ENCODE data around the gene NSMCE4A. TPM values are rescaled to one million over a fixed set of nuclear protein-coding genes. Genes with fewer than 3 reads are reported as not detected.

The NSMCE4A gene
- total RNA-seq, 4 donors from 2014 or later, result 52.7 to 168 (median 66.4) TPM

- H3K9me3 ChIP-seq, result peaks cover 6% of the 10 kb centered on the region
- TF ChIP-seq CTCF (IDR thresholded peaks at IDR 0.05) (no peak), POLR2AphosphoS5 (IDR thresholded peaks at IDR 0.05) (no peak), POLR2A (IDR thresholded peaks at IDR 0.05) (no peak), EP300 (IDR thresholded peaks at IDR 0.05) (no peak)
- H3K27me3 ChIP-seq, result no peaks in the 10 kb centered on the region
- WGBS, result 88% methylated on average over 2 of the region's 2 CpGs
- H3K27ac ChIP-seq, result no peak overlapping the region
- H3K4me3 ChIP-seq, result no peak overlapping the region
- H3K36me3 ChIP-seq, result no peaks in the 10 kb centered on the region
- no peaks in the 10 kb centered on the region for H3K4me1 ChIP-seq
- DNase-seq (ENCODE audit: low spot score in 2 of 2), result no peak
Measured at GRCh38 chr10:121984463-121984862, 9.4 kb upstream of the NSMCE4A start.

- Histone ChIP-seq H3K36me3 (no peaks in the 10 kb centered on the region), H3K4me3 (no peak overlapping the region), H3K9me3 (peaks cover 6% of the 10 kb centered on the region), H3K27ac (no peak overlapping the region), H3K4me1 (no peaks in the 10 kb centered on the region), H3K27me3 (no peaks in the 10 kb centered on the region)
- WGBS, result 96% methylated on average over 5 of the region's 5 CpGs
- TF ChIP-seq POLR2A (IDR thresholded peaks at IDR 0.05) (no peak), POLR2AphosphoS5 (IDR thresholded peaks at IDR 0.05) (no peak), EP300 (IDR thresholded peaks at IDR 0.05) (no peak), CTCF (IDR thresholded peaks at IDR 0.05) (no peak)
- DNase-seq (ENCODE audit: low spot score in 2 of 2), result no peak
Measured at GRCh38 chr10:121983852-121984251, 8.8 kb upstream of the NSMCE4A start.

GRCh38 chr10:121981346-121981745 is 6.3 kb upstream of the NSMCE4A start:
- H3K4me3 ChIP-seq, result no peak overlapping the region
- no peak overlapping the region for H3K27ac ChIP-seq
- no peak for TF ChIP-seq POLR2AphosphoS5 (IDR thresholded peaks at IDR 0.05)
- TF ChIP-seq CTCF (IDR thresholded peaks at IDR 0.05), result no peak
- TF ChIP-seq EP300 (IDR thresholded peaks at IDR 0.05), result no peak
- no peak for TF ChIP-seq POLR2A (IDR thresholded peaks at IDR 0.05)
- no peaks in the 10 kb centered on the region for H3K27me3 ChIP-seq
- no peak for DNase-seq (ENCODE audit: low spot score in 2 of 2)
- H3K4me1 ChIP-seq, result no peaks in the 10 kb centered on the region
- H3K36me3 ChIP-seq, result no peaks in the 10 kb centered on the region
- H3K9me3 ChIP-seq, result peaks cover 6% of the 10 kb centered on the region
- WGBS, result 74% methylated on average over 2 of the region's 2 CpGs

GRCh38 chr10:121978511-121978910 is 3.5 kb upstream of the NSMCE4A start:
- no peaks in the 10 kb centered on the region for H3K36me3 ChIP-seq
- no peaks in the 10 kb centered on the region for H3K9me3 ChIP-seq
- no peak for TF ChIP-seq EP300 (IDR thresholded peaks at IDR 0.05)
- no peak for TF ChIP-seq POLR2AphosphoS5 (IDR thresholded peaks at IDR 0.05)
- TF ChIP-seq CTCF (IDR thresholded peaks at IDR 0.05), result no peak
- TF ChIP-seq POLR2A (IDR thresholded peaks at IDR 0.05), result no peak
- DNase-seq (ENCODE audit: low spot score in 2 of 2), result no peak
- H3K27me3 ChIP-seq, result no peaks in the 10 kb centered on the region
- peaks cover 17% of the 10 kb centered on the region for H3K4me1 ChIP-seq
- no peak overlapping the region for H3K27ac ChIP-seq
- H3K4me3 ChIP-seq, result no peak overlapping the region
- 100% methylated on average over 1 of the region's 26 CpGs for WGBS

- H3K4me1 ChIP-seq, result peaks cover 23% of the 10 kb centered on the region
Measured at GRCh38 chr10:121976607-121977006, 1.6 kb upstream of the NSMCE4A start.

More at GRCh38 chr10:121976607-121977006, 1.6 kb upstream of the NSMCE4A start:
- TF ChIP-seq POLR2AphosphoS5 (IDR thresholded peaks at IDR 0.05) (no peak), CTCF (IDR thresholded peaks at IDR 0.05) (no peak), POLR2A (IDR thresholded peaks at IDR 0.05) (no peak), EP300 (IDR thresholded peaks at IDR 0.05) (no peak)
- DNase-seq (ENCODE audit: low spot score in 2 of 2), result no peak
- Histone ChIP-seq H3K36me3 (peaks cover 2% of the 10 kb centered on the region), H3K4me3 (no peak overlapping the region), H3K27ac (no peak overlapping the region), H3K27me3 (no peaks in the 10 kb centered on the region), H3K9me3 (no peaks in the 10 kb centered on the region)
- WGBS, result 90% methylated on average over 6 of the region's 6 CpGs
